Liver (tissue), 9 donors: ENCODE data around the gene C1orf216. TPM values are rescaled to one million over a fixed set of nuclear protein-coding genes. Genes with fewer than 3 reads are reported as not detected.

Experiments
- DNase-seq: peaks from one replicate; pipeline ENCODE4 v3.0.0-alpha.2; 2017; ENCODE audit warnings: low spot score
- H3K27ac ChIP-seq, 2 donors: one replicate each; pipeline ENCODE4 v1.7.0; 2013; ENCODE audit warnings: inconsistent platforms in 2 of 2, low read length in 2 of 2, control low read depth in 1 of 2, low read depth in 1 of 2, mild to moderate bottlenecking in 1 of 2
- H3K27me3 ChIP-seq, 4 donors: one replicate each; pipeline versions ENCODE4 v1.6.1 to v1.7.0; 2013; ENCODE audit warnings: low read length in 3 of 4, inconsistent platforms in 1 of 4, mild to moderate bottlenecking in 1 of 4, moderate library complexity in 1 of 4; ENCODE audit not compliant: control insufficient read depth in 4 of 4, insufficient read depth in 4 of 4
- H3K36me3 ChIP-seq, 4 donors: one replicate each; pipeline versions ENCODE4 v1.6.1 to v1.7.0; 2013; ENCODE audit warnings: low read length in 3 of 4, mild to moderate bottlenecking in 3 of 4, low read depth in 1 of 4, moderate library complexity in 1 of 4; ENCODE audit not compliant: control insufficient read depth in 4 of 4, insufficient read depth in 3 of 4
- H3K4me1 ChIP-seq, 4 donors: one replicate each; pipeline versions ENCODE4 v1.6.1 to v1.7.0; 2013; ENCODE audit warnings: low read length in 3 of 4, mild to moderate bottlenecking in 3 of 4, moderate library complexity in 1 of 4; ENCODE audit not compliant: control insufficient read depth in 4 of 4, insufficient read depth in 4 of 4
- H3K4me3 ChIP-seq, 3 donors: one replicate each; pipeline versions ENCODE4 v1.6.1 to v1.7.0; 2013; ENCODE audit warnings: low read length in 3 of 3, control low read depth in 1 of 3, low read depth in 1 of 3, mild to moderate bottlenecking in 1 of 3
- H3K9ac ChIP-seq, 2 donors: one replicate each; pipeline ENCODE4 v1.7.0; 2013; ENCODE audit warnings: low read length in 2 of 2, mild to moderate bottlenecking in 2 of 2, moderate library complexity in 2 of 2, control low read depth in 1 of 2, low read depth in 1 of 2
- H3K9me3 ChIP-seq, 4 donors: one replicate each; pipeline versions ENCODE4 v1.6.1 to v1.7.0; 2013; ENCODE audit warnings: low read length in 3 of 4; ENCODE audit not compliant: control insufficient read depth in 4 of 4
- ATF3 ChIP-seq: IDR thresholded peaks from 2 replicates; pipeline ENCODE4 v1.6.1; 2016; ENCODE audit warnings: antibody characterized with exemption
- CTCF ChIP-seq: fragments of 150-350 bp; IDR thresholded peaks from 2 replicates; pipeline ENCODE4 v1.5.1; 2017; ENCODE audit warnings: improper control_type of control experiment, low read depth, low read length; ENCODE audit not compliant: missing input control
- EGR1 ChIP-seq, 2 donors: IDR thresholded peaks; 2 replicates each; pipeline ENCODE4 v1.6.1; 2016 to 2018; ENCODE audit warnings: antibody characterized with exemption in 2 of 2, low read depth in 2 of 2
- FOXA1 ChIP-seq: IDR thresholded peaks from 2 replicates; pipeline ENCODE4 v1.6.1; 2016; ENCODE audit warnings: antibody characterized with exemption
- FOXA2 ChIP-seq: IDR thresholded peaks from 2 replicates; pipeline ENCODE4 v1.6.1; 2016; ENCODE audit warnings: antibody characterized with exemption
- GABPA ChIP-seq, 2 donors: IDR thresholded peaks in 1 of 2; conservative IDR thresholded peaks in 1 of 2; 2 replicates each; pipeline ENCODE4 v1.6.1; 2016; ENCODE audit warnings: antibody characterized with exemption in 2 of 2, mild to moderate bottlenecking in 1 of 2, moderate library complexity in 1 of 2
- HNF4A ChIP-seq, 2 donors: conservative IDR thresholded peaks; 2 replicates each; pipeline ENCODE4 v1.6.1; 2016; ENCODE audit warnings: antibody characterized with exemption in 2 of 2, mild to moderate bottlenecking in 2 of 2
- HNF4G ChIP-seq: IDR thresholded peaks from 2 replicates; pipeline ENCODE4 v1.6.1; 2016; ENCODE audit warnings: antibody characterized with exemption
- JUND ChIP-seq, 2 donors: IDR thresholded peaks; 2 replicates each; pipeline ENCODE4 v1.6.1; 2016; ENCODE audit warnings: antibody characterized with exemption in 2 of 2
- MAX ChIP-seq: IDR thresholded peaks from 2 replicates; pipeline ENCODE4 v1.6.1; 2016; ENCODE audit warnings: antibody characterized with exemption
- NR2F2 ChIP-seq: IDR thresholded peaks from 2 replicates; pipeline ENCODE4 v1.6.1; 2016; ENCODE audit warnings: antibody characterized with exemption
- RAD21 ChIP-seq, 2 donors: IDR thresholded peaks; 2 replicates each; pipeline ENCODE4 v1.6.1; 2016; ENCODE audit warnings: antibody characterized with exemption in 2 of 2, mild to moderate bottlenecking in 2 of 2
- SP1 ChIP-seq: IDR thresholded peaks from 2 replicates; pipeline ENCODE4 v1.6.1; 2018; ENCODE audit warnings: antibody characterized with exemption, mild to moderate bottlenecking
- TAF1 ChIP-seq: conservative IDR thresholded peaks from 2 replicates; pipeline ENCODE4 v1.6.1; 2016; ENCODE audit warnings: antibody characterized with exemption, mild to moderate bottlenecking
- YY1 ChIP-seq: IDR thresholded peaks from 2 replicates; pipeline ENCODE4 v1.6.1; 2016; ENCODE audit warnings: antibody characterized with exemption, mild to moderate bottlenecking
- WGBS: extraction: QIAGEN DNeasy Blood & Tissue Kit; methylation state at CpG from one replicate; pipeline ENCODE4 v1.1.7; 2013; 5-methylcytosine and 5-hydroxymethylcytosine counted together
- polyA plus RNA-seq, 2 donors: library from polyadenylated mRNA; stranded (reverse) in 1 of 2; unstranded in 1 of 2; fragments of 200-250 nt in 1 of 2; fragments of >200 nt in 1 of 2; fragmentation: Nextera tagmentation in 1 of 2; extraction: Ambion mirVana in 1 of 2; gene quantifications; one replicate each; pipeline versions ENCODE4 v1.2.1 to v1.2.3, GENCODE V29; 2013 to 2015
- total RNA-seq, 2 donors: library from RNA; depleted of rRNA; stranded (reverse); fragments of >200 nt; gene quantifications; one replicate each; pipeline ENCODE4 v1.2.3, GENCODE V29; 2014
- donor health status: healthy.
- donor health status: healthy.
- donor health status: healthy.
- donor health status: healthy.
- donor health status: healthy.

Gene C1orf216
- total and polyA plus RNA-seq, 4 donors: 1.2 to 3.4 (median 3.0) TPM

GRCh38 chr1:35727434-35728040 is 8.9 kb upstream of the C1orf216 start:
- TF ChIP-seq YY1 (no peak), HNF4G (no peak), FOXA1 (no peak), FOXA2 (no peak), GABPA (IDR thresholded peaks at IDR 0.05 in 1 of 2, conservative IDR thresholded peaks at IDR 0.05 in 1 of 2) (no peak), ATF3 (no peak), NR2F2 (no peak), EGR1 (IDR thresholded peaks at IDR 0.05; ENCODE audit: low read depth in 2 of 2) (no peak), TAF1 (no peak), HNF4A (conservative IDR thresholded peaks at IDR 0.05) (no peak), MAX (no peak), JUND (IDR thresholded peaks at IDR 0.05) (no peak), SP1 (no peak)
- H3K4me3 ChIP-seq: no peak overlapping the region
- WGBS: 94% methylated on average over 4 of the region's 4 CpGs
- H3K4me1 ChIP-seq: no peaks in the 10 kb centered on the region
- no peak overlapping the region for H3K9ac ChIP-seq
- H3K36me3 ChIP-seq: no peaks in the 10 kb centered on the region
- no peaks in the 10 kb centered on the region for H3K9me3 ChIP-seq
- H3K27ac ChIP-seq: no peak overlapping the region
- no peak for DNase-seq
- H3K27me3 ChIP-seq: no peaks in the 10 kb centered on the region

GRCh38 chr1:35726450-35727433 is 8.1 kb upstream of the C1orf216 start:
- Histone ChIP-seq H3K36me3 (no peaks in the 10 kb centered on the region), H3K9me3 (no peaks in the 10 kb centered on the region)
- WGBS: 51% methylated on average over 11 of the region's 11 CpGs

More at GRCh38 chr1:35726450-35727433, 8.1 kb upstream of the C1orf216 start:
- DNase-seq: peak; percentile 53
- Histone ChIP-seq H3K27ac (no peak overlapping the region), H3K9ac (no peak overlapping the region), H3K27me3 (no peaks in the 10 kb centered on the region), H3K4me1 (no peaks in the 10 kb centered on the region), H3K4me3 (no peak overlapping the region)
- TF ChIP-seq CTCF (peak; percentile 80), RAD21 (IDR thresholded peaks at IDR 0.05) (peak; percentile 89 to 93), JUND (IDR thresholded peaks at IDR 0.05) (no peak)
